ENCODE results near the gene DGKI.

Gene DGKI

DNA sequence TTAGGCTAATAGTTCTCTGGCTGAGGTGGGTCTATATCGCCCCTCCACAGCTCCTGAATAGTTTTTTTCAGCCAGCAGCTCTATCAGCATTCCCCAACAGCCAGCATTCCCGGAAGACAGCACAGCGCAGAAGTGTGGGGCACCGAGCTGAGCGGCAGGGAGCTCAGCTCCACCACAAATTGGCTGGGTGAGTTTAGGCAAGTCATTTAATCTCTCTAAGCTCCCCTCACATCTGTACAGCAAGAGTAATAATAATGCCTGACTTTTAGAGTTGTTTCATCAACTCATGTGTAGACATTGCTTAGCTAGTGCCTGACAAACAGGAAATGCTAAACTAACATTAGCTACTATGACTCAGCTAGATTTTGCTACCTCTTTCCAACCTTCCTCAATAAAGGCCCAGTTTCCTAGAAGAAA is 255.3 kb downstream of the DGKI start:
- peak; percentile 40 for DNase-seq (ENCODE audit: low read depth)

DNA sequence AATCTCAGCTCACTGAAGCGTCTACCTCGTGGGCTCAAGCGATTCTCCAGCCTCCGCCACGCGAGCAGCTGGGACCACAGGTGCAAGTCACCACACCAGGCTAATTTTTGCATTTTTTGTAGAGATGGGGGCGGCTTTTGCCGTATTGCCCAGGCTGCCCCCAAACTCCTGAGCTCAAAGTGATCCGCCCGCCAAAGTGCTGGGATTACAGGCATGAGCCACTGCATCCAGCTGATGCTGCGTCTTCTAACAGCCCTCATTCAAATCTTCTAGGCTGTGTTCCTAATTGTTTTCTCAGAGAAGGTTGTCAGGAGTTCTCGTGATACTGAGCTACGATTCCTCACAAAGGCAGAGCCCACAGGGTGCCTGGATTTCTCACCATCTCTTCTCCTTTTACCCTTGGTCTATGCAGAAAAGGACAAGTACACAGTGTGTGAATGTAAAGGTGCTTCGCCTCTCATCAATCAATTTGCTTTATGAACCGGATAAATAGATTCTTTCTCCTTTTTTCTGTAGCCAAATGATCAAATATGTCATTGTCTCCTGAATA is 255.9 kb downstream of the DGKI start:
- DNase-seq (ENCODE audit: low read depth), result no peak

- DNase-seq (ENCODE audit: low read depth), result no peak
Measured at GRCh38 chr7:137590071-137590755, 256.6 kb downstream of the DGKI start.

DNA sequence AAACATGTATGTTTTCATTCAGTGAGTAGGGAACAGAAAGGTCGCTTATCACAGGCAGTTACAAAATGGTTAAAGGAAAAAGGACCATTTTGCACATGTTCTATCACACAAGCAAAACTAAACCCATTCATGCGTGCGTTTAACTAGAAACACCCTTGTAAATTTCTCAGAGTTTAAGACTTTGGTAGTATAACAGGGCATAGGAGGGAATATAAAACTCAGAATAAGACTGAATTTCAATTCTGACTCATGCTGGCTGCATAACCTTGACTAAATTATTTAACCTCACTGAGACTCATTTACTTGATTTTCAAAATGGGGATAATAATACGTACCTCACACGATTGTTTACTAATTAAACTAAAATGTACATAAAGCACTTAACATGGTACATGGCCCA is 259.4 kb downstream of the DGKI start:
- no peak for DNase-seq (ENCODE audit: low read depth)

DNA sequence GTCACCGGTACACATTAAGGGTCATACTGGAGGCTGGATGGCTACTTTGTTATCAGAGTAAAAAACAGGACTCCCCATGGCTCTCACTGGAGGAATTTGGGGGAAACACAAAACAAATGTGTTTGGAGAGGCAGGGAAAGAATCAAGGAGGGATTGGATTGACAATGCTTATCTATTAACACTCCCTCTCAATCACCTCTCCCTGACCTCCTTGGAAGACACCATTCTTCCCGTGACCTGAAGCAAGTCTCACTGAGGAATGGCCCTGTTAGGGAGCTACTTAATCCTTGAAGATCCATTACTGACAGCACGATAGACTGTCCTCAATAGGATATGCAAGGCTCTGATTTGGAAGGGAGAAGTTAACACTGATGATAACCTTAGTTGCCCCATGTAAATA is 261.2 kb downstream of the DGKI start:
- DNase-seq (ENCODE audit: low read depth), result no peak

DNA sequence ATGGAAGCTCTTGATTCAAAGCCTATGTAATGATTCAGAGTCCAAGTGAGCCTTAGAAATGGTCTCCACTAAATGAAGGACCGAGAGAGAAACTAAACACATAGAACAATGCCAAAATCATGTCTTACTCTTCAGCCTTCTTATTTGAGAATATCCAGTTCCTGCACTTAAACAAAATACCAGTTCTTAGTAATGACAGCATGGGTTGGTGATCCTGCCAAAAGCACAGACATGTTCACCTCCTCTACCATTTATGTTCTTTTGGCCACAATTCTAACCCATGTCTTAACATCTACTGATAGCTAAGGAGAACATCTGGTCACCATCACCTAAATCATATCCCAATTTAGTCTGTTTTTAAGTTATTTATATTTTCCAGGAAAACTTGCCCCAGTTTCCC is 263.6 kb downstream of the DGKI start:
- DNase-seq (ENCODE audit: low read depth), result no peak

DNA sequence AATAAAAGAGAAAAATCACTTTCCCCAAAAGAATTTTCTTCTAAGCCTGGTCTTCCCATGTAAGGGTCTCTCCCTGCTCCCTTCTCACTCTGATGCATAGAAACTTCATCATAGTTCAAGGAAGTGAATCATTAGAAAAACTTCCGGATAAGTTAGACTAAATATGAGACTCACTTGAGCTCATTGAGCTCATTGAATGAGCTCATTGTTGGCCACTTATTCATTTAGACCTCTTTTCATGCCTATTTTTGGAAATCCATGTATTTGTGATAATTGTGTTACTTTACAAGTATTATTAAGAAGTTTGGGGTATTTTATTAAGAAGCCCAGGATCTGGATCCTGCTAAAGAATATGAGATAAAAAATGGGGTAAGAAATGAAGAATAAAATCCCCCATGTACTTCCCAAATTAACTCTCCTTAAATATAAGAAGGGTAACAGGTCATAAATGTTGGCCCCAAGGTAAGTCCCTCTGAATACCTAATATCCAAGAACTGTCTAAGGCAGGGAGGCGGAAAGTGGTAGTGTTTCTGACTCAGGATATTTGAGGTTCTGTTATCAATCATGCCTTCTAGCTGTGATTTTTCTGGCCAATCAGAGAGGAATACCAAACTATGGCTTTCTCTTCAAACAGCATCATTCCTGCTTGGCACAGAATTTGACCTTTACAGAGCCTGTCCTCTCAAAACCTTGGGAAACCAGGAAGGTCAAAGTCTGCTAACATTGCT is 266.7 kb downstream of the DGKI start:
- no peak for DNase-seq (ENCODE audit: low read depth)

- no peak for DNase-seq (ENCODE audit: low read depth)
Measured at GRCh38 chr7:137578541-137578940, 268.2 kb downstream of the DGKI start.

GRCh38 chr7:137577184-137577583 is 269.6 kb downstream of the DGKI start:
- DNase-seq (ENCODE audit: low read depth), result no peak

DNA sequence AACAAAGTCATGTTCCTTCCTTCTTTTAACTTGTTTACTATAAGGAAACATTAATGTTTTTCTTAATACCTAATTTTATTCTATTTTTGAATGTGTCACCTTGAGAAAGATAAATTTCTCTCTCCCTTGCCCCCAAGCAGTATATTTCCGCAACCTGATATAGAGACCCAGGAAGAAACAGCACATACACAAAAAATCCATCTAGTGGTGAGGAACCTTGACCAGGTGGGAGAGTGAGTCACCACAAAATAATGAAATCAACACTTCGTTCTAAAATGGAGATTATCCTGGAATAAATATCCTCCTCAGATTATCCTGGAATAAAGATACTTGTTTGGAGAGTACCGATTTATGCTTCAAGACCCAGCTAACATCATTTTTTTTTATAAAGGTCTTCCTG is 270.3 kb downstream of the DGKI start:
- DNase-seq (ENCODE audit: low read depth), result no peak

DNA sequence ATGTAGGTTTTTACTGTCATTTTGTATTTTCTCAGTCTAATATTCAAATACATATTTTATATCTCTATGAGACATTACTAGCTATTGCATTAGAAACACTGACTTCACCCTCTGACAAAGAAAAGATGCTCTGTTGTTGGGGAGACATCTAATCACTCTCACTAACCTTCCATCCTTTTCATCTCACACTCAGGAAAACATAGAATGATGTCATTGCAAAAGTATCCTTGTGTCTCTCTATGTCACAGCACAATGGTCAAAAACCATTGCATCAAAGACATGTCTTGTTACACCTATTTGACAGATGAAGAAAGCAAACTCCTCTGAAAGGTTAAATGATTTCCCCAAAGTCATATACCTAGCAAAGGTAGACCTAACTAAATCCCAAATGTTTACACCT is 272.0 kb downstream of the DGKI start:
- no peak for DNase-seq (ENCODE audit: low read depth)

DNA sequence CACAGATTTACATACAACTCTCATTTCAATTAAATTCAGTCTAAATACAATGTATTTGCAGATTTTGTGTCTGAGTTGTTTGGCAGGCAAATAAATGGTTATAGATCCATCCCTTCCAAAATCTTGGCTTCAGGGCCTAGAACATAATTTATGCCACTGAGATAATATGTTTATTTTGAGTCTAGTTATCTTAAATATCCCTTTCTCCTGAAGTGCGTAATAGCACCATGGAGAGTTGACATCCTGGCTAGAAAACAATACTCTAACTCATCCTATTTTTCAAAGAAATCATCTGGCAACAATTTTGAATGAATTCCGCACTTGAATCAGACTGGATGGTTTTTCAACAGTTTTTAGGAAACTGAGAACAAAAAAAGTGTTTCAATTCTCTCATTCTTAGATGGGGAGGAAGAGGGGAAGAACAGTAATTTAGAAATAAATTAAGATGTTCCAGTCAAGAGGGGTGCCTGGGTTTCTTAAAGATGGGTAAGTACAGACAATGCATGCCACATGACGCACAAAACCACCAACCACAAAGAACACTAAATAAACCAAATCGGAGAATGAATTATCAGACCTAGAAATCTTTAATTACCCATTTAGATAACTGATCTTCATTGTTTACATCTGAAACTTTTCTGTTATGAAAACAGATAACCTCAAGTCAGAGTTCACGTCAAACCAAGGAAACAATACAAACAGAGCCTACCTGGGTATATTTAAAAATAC is 274.6 kb downstream of the DGKI start:
- no peak for DNase-seq (ENCODE audit: low read depth)

DNA sequence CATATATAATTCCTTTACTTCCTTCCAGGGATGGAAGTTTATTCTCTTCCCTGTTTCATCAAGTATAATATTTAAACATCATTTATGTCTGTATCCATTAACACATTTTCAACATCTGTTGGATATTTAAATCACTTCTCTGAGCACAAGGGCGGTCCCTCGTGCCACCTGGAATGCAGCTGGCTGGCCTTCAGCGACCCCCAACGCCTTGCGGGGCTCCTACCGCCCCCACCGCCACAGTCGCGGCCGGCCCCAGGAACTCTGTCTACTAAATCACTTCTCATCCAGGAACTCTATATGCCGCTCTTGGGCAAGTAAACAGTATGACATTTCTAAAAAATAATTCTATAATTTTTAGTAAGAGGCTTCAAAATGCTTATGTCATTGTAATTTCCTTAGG is 282.1 kb downstream of the DGKI start:
- no peak for DNase-seq (ENCODE audit: low read depth)

DNA sequence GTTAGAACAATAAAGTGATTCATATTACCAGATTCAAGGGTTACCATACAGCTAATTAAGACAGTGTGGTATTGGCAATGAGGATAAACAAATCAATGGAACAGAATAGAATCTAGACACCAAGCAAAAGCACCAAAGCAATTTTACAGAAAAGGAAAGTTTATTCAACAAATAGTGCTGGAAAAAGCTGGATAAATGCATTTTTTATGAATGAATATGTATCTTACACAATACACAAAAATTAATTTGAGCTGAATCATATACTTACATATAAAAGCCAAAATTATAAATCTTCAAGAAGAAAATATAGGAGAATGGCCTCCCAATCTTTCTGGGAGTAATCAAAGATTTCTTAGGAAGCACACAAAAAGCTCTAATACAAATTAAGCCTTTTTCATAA is 282.8 kb downstream of the DGKI start:
- no peak for DNase-seq (ENCODE audit: low read depth)

GRCh38 chr7:137547485-137547884 is 299.3 kb downstream of the DGKI start:
- no peak for DNase-seq (ENCODE audit: low read depth)

GRCh38 chr7:137546671-137547070 is 300.1 kb downstream of the DGKI start:
- no peak for DNase-seq (ENCODE audit: low read depth)

GRCh38 chr7:137546009-137546408 is 300.8 kb downstream of the DGKI start:
- no peak for DNase-seq (ENCODE audit: low read depth)

- no peak for DNase-seq (ENCODE audit: low read depth)
Measured at GRCh38 chr7:137545059-137545716, 301.6 kb downstream of the DGKI start.

- DNase-seq (ENCODE audit: low read depth), result no peak
Measured at GRCh38 chr7:137544453-137545058, 302.2 kb downstream of the DGKI start.

GRCh38 chr7:137539111-137539715 is 307.6 kb downstream of the DGKI start:
- DNase-seq (ENCODE audit: low read depth), result peak; percentile 56

DNA sequence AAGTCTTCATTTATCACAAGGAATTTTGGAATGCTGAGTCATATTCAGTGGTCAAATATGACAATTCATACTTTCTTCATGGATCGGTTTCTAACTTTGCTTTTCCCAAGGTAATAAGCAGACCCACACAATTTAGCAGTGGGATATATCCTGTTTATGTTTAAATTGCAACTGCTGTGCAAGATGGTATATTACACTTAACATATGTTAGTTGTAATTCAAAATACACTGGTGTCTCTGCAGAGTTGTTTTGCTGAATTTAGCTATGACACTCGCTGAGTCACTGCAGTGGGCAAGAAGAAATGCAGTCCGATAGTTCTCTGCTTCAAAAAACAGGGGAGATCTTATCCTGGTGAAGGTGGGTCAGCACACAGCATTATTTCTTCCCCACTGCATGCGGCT is 308.4 kb downstream of the DGKI start:
- DNase-seq (ENCODE audit: low read depth), result peak; percentile 17
